Smooth muscle cell (in vitro differentiated cells): ENCODE results near the gene ENC1. TPM values are rescaled to one million over a fixed set of nuclear protein-coding genes. Genes with fewer than 3 reads are reported as not detected.
A peak's percentile ranks its signal among the peaks of the same experiment; 100 is the strongest.

Experiments used
- DNase-seq: peaks from one replicate; lab custom pipeline; 2025; ENCODE audit not compliant: unreplicated experiment; lab: John Stamatoyannopoulos, UW
- H2AFZ ChIP-seq: fragments of 200-600 bp; sonication (generic); 2 replicates; pipeline ENCODE4 v1.6.0; 2016; ENCODE audit warnings: antibody characterized with exemption, low read depth, mild to moderate bottlenecking
- H3F3A ChIP-seq: fragments of 200-600 bp; sonication (generic); 2 replicates; pipeline ENCODE4 v1.6.0; 2017; ENCODE audit warnings: antibody characterized with exemption, low read depth
- H3K27ac ChIP-seq: fragments of 200-600 bp; sonication (generic); 2 replicates; pipeline ENCODE4 v1.5.1; 2016; ENCODE audit warnings: low read depth, mild to moderate bottlenecking
- H3K27me3 ChIP-seq: fragments of 200-600 bp; sonication (generic); 2 replicates; pipeline ENCODE4 v1.6.1; 2016; ENCODE audit warnings: low read depth, mild to moderate bottlenecking
- H3K36me3 ChIP-seq: fragments of 200-600 bp; sonication (generic); 2 replicates; pipeline ENCODE4 v1.5.1; 2016; ENCODE audit warnings: low read depth
- H3K4me1 ChIP-seq: fragments of 200-600 bp; sonication (generic); 2 replicates; pipeline ENCODE4 v1.5.1; 2016; ENCODE audit warnings: low read depth
- H3K4me2 ChIP-seq: fragments of 200-600 bp; sonication (generic); 2 replicates; pipeline ENCODE4 v1.6.0; 2016; ENCODE audit warnings: mild to moderate bottlenecking
- H3K4me3 ChIP-seq: fragments of 200-600 bp; sonication (generic); 2 replicates; pipeline ENCODE4 v1.5.1; 2016; ENCODE audit warnings: mild to moderate bottlenecking
- H3K79me2 ChIP-seq: fragments of 200-600 bp; sonication (generic); 2 replicates; pipeline ENCODE4 v1.6.0; 2016; ENCODE audit warnings: low read depth, mild to moderate bottlenecking
- H3K9ac ChIP-seq: fragments of 200-600 bp; sonication (generic); 2 replicates; pipeline ENCODE4 v1.6.0; 2016; ENCODE audit warnings: low read depth
- H3K9me3 ChIP-seq: fragments of 200-600 bp; sonication (generic); replicated peaks from 2 replicates; pipeline ENCODE4 v1.5.1; 2016; ENCODE audit warnings: low read depth
- H4K20me1 ChIP-seq: fragments of 200-600 bp; sonication (generic); 2 replicates; pipeline ENCODE4 v1.6.0; 2016; ENCODE audit warnings: low read depth
- WGBS: methylation state at CpG from one replicate; pipeline ENCODE4 v1.1.7; 2016; ENCODE audit warnings: low lambda C conversion rate; 5-methylcytosine and 5-hydroxymethylcytosine counted together
- polyA plus RNA-seq: library from polyadenylated mRNA; unstranded; fragments of >200 nt; fragmentation: Nextera tagmentation; extraction: Ambion mirVana; gene quantifications from 2 replicates; pipeline ENCODE4 v1.2.1, GENCODE V29; 2016
- total RNA-seq: library from RNA; depleted of rRNA; stranded (reverse); fragments of >200 nt; gene quantifications from 2 replicates; pipeline ENCODE4 v1.2.3, GENCODE V29; 2014
- TF ChIP-seq, protein P1 (sequence below): fragments of 200-600 bp; sonication (generic); IDR thresholded peaks from 2 replicates; pipeline ENCODE4 v1.5.1; 2017; ENCODE audit warnings: borderline replicate concordance, mild to moderate bottlenecking, antibody characterized with exemption; ENCODE audit not compliant: insufficient read depth, poor library complexity, severe bottlenecking

The ENC1 gene
- total and polyA plus RNA-seq, 2 experiments from 2014 or later, result 17.4 to 110 TPM

DNA sequence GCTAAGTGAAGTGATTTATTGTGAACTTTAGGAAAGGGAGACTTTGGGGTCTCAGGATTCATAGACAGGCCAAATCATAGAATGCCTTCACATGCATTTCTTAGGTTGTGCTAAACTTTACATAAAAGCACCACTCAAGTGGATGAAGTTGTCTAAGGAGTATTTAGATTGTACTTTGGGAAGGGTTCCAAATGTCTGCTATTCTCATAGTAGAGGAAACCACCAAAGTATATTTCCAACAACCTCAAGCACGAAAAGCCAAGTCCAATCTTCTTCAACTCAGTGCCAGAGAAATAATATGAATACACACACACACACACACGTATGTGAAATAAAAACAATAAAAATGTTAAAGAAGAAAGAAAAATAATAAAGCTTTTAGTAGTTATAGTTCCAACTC, 41.8 kb downstream of the ENC1 start:
- Histone ChIP-seq H3F3A (no peaks in the 10 kb centered on the region), H3K9me3 (no peaks in the 10 kb centered on the region), H3K27ac (no peak overlapping the region), H3K79me2 (no peaks in the 10 kb centered on the region), H3K4me3 (no peak overlapping the region), H3K4me1 (peaks cover 20% of the 10 kb centered on the region), H3K9ac (no peak overlapping the region), H3K27me3 (no peaks in the 10 kb centered on the region), H4K20me1 (no peaks in the 10 kb centered on the region), H2AFZ (no peak overlapping the region), H3K4me2 (no peak overlapping the region), H3K36me3 (no peaks in the 10 kb centered on the region)
- 96% methylated on average over 2 of the region's 2 CpGs for WGBS
- TF ChIP-seq, protein P1, sequence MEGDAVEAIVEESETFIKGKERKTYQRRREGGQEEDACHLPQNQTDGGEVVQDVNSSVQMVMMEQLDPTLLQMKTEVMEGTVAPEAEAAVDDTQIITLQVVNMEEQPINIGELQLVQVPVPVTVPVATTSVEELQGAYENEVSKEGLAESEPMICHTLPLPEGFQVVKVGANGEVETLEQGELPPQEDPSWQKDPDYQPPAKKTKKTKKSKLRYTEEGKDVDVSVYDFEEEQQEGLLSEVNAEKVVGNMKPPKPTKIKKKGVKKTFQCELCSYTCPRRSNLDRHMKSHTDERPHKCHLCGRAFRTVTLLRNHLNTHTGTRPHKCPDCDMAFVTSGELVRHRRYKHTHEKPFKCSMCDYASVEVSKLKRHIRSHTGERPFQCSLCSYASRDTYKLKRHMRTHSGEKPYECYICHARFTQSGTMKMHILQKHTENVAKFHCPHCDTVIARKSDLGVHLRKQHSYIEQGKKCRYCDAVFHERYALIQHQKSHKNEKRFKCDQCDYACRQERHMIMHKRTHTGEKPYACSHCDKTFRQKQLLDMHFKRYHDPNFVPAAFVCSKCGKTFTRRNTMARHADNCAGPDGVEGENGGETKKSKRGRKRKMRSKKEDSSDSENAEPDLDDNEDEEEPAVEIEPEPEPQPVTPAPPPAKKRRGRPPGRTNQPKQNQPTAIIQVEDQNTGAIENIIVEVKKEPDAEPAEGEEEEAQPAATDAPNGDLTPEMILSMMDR, result no peak
- no peak for DNase-seq

DNA sequence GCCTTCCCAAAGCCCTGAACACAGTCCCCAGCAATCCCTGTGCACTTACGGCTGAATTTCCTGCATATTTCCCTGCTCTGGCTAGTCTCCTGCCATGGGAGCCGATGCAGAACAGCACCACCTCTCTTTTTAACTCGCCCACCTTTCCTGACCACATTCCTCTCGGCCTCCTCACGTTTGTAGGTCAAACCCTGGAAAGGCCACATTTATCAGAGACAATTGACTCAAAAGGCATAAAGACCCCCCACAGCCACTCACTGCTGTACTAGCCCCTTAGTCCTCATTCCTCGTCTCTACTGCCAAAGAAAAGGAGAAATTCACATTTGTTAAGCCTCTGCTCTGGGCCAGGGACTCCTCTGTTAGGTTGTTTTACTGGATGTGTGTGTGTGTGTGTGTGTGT, 43.6 kb downstream of the ENC1 start:
- H3K4me2 ChIP-seq, result no peak overlapping the region
- no peak overlapping the region for H3K27ac ChIP-seq
- H3K27me3 ChIP-seq, result no peaks in the 10 kb centered on the region
- DNase-seq, result no peak
- H3K79me2 ChIP-seq, result no peaks in the 10 kb centered on the region
- H3K4me3 ChIP-seq, result no peak overlapping the region
- no peaks in the 10 kb centered on the region for H3K36me3 ChIP-seq
- no peaks in the 10 kb centered on the region for H3F3A ChIP-seq
- TF ChIP-seq, protein P1, result no peak
- no peak overlapping the region for H3K9ac ChIP-seq
- no peak overlapping the region for H2AFZ ChIP-seq
- WGBS, result 42% methylated on average over 6 of the region's 6 CpGs
- peaks cover 20% of the 10 kb centered on the region for H3K4me1 ChIP-seq
- no peaks in the 10 kb centered on the region for H4K20me1 ChIP-seq
- H3K9me3 ChIP-seq, result no peaks in the 10 kb centered on the region

DNA sequence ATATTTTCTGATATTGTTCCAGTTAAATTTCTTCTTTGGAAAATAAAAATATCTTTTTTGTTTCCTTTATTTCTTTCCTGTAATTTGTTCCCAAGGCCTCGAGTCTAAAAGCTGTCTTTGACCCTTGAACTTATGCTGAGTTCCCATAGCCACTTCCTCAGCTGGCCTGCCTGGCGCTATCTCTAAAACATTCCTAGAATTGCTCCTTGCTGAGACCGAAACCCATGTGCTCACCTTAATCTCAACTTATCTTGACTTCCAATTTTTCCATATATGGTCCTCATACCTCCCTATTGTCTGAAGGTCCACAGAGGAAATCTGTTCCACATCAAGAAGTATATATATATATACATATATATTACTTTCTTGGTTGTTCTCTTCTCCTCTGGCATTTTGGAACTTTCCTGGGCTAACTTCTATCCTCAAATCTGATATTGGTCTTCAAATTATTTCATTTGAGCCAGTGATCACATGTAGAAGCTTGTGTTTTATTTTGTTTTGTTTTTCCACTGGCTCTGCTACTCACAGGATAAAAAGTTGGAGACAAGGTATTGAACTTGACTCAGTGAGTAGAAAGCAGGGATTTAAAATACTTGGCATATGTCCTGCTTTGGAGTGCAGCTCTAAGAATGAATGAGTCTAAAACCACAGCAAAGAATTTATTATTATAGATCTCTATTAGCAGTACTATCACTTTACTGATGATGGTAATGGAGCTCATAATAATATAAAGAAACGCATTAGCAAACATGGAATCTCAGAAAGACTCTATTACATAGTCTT, 45.2 kb downstream of the ENC1 start:
- peaks cover 20% of the 10 kb centered on the region for H3K4me1 ChIP-seq
- H3K79me2 ChIP-seq, result no peaks in the 10 kb centered on the region
- H3K9me3 ChIP-seq, result no peaks in the 10 kb centered on the region
- no peaks in the 10 kb centered on the region for H4K20me1 ChIP-seq
- 54% methylated on average over 4 of the region's 4 CpGs for WGBS
- DNase-seq, result no peak
- no peak overlapping the region for H3K4me3 ChIP-seq
- H3K4me2 ChIP-seq, result peak overlapping the region; percentile 24
- H3F3A ChIP-seq, result no peaks in the 10 kb centered on the region
- no peak overlapping the region for H3K9ac ChIP-seq
- no peaks in the 10 kb centered on the region for H3K36me3 ChIP-seq
- peak overlapping the region; percentile 40 for H3K27ac ChIP-seq
- no peaks in the 10 kb centered on the region for H3K27me3 ChIP-seq
- TF ChIP-seq, protein P1, result no peak
- H2AFZ ChIP-seq, result peak overlapping the region; percentile 52
